Measurements from ENCODE around the gene KHDC1.
"Not testable (repeated sequence)": the region's sequence is repeated elsewhere in the genome, so short reads cannot be mapped to it uniquely, and the experiment has no call there.

The KHDC1 gene

GRCh38 chr6:73264446-73264845 lies 1.4 kb upstream of the KHDC1 start:
- H3K4me1 ChIP-seq (ENCODE audit: insufficient read depth, poor library complexity, severe bottlenecking), result peaks cover 26% of the 10 kb centered on the region
- H3K27ac ChIP-seq (ENCODE audit: poor library complexity, severe bottlenecking), result peak overlapping the region; percentile 88

GRCh38 chr6:73263570-73263909 lies 544 bp upstream of the KHDC1 start:
- TF ChIP-seq CTCF (IDR thresholded peaks at IDR 0.05; ENCODE audit: poor library complexity, severe bottlenecking), result no peak
- H3K9me3 ChIP-seq (ENCODE audit: severe bottlenecking), result no peaks in the 10 kb centered on the region
- H3K4me3 ChIP-seq (ENCODE audit: severe bottlenecking), result peak overlapping the region; percentile 55
- H3K27ac ChIP-seq (ENCODE audit: poor library complexity, severe bottlenecking), result peak overlapping the region; percentile 88
- H3K27me3 ChIP-seq (ENCODE audit: insufficient read depth, poor library complexity, severe bottlenecking), result no peaks in the 10 kb centered on the region
- DNase-seq (ENCODE audit: low spot score) (no peak), ATAC-seq (ENCODE audit: low read depth) (no peak)
- H3K36me3 ChIP-seq (ENCODE audit: low read depth), result peaks cover 24% of the 10 kb centered on the region
- H3K4me1 ChIP-seq (ENCODE audit: insufficient read depth, poor library complexity, severe bottlenecking), result peaks cover 26% of the 10 kb centered on the region

More at GRCh38 chr6:73264446-73264845, 1.4 kb upstream of the KHDC1 start:
- Histone ChIP-seq H3K9me3 (ENCODE audit: severe bottlenecking) (no peaks in the 10 kb centered on the region), H3K4me3 (ENCODE audit: severe bottlenecking) (no peak overlapping the region), H3K27me3 (ENCODE audit: insufficient read depth, poor library complexity, severe bottlenecking) (no peaks in the 10 kb centered on the region), H3K36me3 (ENCODE audit: low read depth) (peaks cover 24% of the 10 kb centered on the region)
- DNase-seq (ENCODE audit: low spot score) (peak; percentile 91), ATAC-seq (ENCODE audit: low read depth) (peak; percentile 98)
- TF ChIP-seq CTCF (IDR thresholded peaks at IDR 0.05; ENCODE audit: poor library complexity, severe bottlenecking), result no peak

- no peak for DNase-seq (ENCODE audit: low spot score)
- no peak overlapping the region for H3K4me3 ChIP-seq (ENCODE audit: severe bottlenecking)
- H3K9me3 ChIP-seq (ENCODE audit: severe bottlenecking), result no peaks in the 10 kb centered on the region
- no peak for ATAC-seq (ENCODE audit: low read depth)
- H3K27ac ChIP-seq (ENCODE audit: poor library complexity, severe bottlenecking), result no peak overlapping the region
- no peak for TF ChIP-seq CTCF (IDR thresholded peaks at IDR 0.05; ENCODE audit: poor library complexity, severe bottlenecking)
- no peaks in the 10 kb centered on the region for H3K36me3 ChIP-seq (ENCODE audit: low read depth)
- peaks cover 11% of the 10 kb centered on the region for H3K4me1 ChIP-seq (ENCODE audit: insufficient read depth, poor library complexity, severe bottlenecking)
- H3K27me3 ChIP-seq (ENCODE audit: insufficient read depth, poor library complexity, severe bottlenecking), result no peaks in the 10 kb centered on the region
Measured at GRCh38 chr6:73258721-73259120, 4.3 kb downstream of the KHDC1 start.

- H3K4me3 ChIP-seq (ENCODE audit: severe bottlenecking); H3K27me3 ChIP-seq (ENCODE audit: insufficient read depth, poor library complexity, severe bottlenecking); H3K9me3 ChIP-seq (ENCODE audit: severe bottlenecking); DNase-seq (ENCODE audit: low spot score); H3K27ac ChIP-seq (ENCODE audit: poor library complexity, severe bottlenecking); H3K36me3 ChIP-seq (ENCODE audit: low read depth); H3K4me1 ChIP-seq (ENCODE audit: insufficient read depth, poor library complexity, severe bottlenecking); ATAC-seq (ENCODE audit: low read depth): not testable (repeated sequence)
Measured at GRCh38 chr6:73254323-73254722, 8.7 kb downstream of the KHDC1 start.

GRCh38 chr6:73252703-73253102 lies 10.3 kb downstream of the KHDC1 start:
- H3K4me3 ChIP-seq (ENCODE audit: severe bottlenecking), result no peak overlapping the region
- ATAC-seq (ENCODE audit: low read depth), result no peak
- no peak overlapping the region for H3K27ac ChIP-seq (ENCODE audit: poor library complexity, severe bottlenecking)
- no peaks in the 10 kb centered on the region for H3K9me3 ChIP-seq (ENCODE audit: severe bottlenecking)
- no peak for DNase-seq (ENCODE audit: low spot score)
- no peak for TF ChIP-seq CTCF (IDR thresholded peaks at IDR 0.05; ENCODE audit: poor library complexity, severe bottlenecking)
- no peaks in the 10 kb centered on the region for H3K4me1 ChIP-seq (ENCODE audit: insufficient read depth, poor library complexity, severe bottlenecking)
- no peaks in the 10 kb centered on the region for H3K36me3 ChIP-seq (ENCODE audit: low read depth)
- no peaks in the 10 kb centered on the region for H3K27me3 ChIP-seq (ENCODE audit: insufficient read depth, poor library complexity, severe bottlenecking)
